ENCODE results near the gene CDKN1B. TPM values are rescaled to one million over a fixed set of nuclear protein-coding genes. Genes with fewer than 3 reads are reported as not detected.
A peak's percentile ranks its signal among the peaks of the same experiment; 100 is the strongest.

Gene CDKN1B
- total RNA-seq, 1 experiment from 2014 or later, result 27.7 TPM

DNA sequence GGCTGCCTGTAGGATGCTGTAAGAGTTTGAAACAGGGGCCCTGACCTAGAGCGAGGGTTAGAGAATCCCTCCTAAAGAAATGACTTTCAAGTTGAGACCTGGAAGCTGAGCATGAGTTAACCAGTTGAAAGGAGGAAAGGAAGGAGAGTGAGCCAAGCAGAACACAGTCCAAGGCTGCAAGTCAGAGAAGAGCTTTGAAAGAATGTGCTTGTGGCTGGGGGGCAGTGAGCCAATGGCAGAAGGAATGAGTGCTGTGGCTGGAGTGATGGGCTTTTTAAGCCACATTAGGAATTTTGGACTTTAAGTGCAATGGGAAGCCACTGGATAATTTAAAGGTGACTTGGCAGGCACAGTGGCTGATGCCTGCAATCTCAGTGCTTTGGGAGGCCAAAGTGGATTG lies 18.1 kb downstream of the CDKN1B start:
- Mint-ChIP-seq H3K27me3 (ENCODE audit: low read depth) (no peaks in the 10 kb centered on the region; the same call in 1 of the 2 replicates), H3K4me1 (peaks cover 21 to 22% of the 10 kb centered on the region in 2 experiments), H3K36me3 (ENCODE audit: insufficient read depth in 1 of 3, low read depth in 3 of 3) (no peaks in the 10 kb centered on the region), H3K27ac (peak overlapping the region in 1 of 3 experiments; percentile 40; a peak in 1 of 7 replicates), H3K4me3 (no peak overlapping the region), H3K9me3 (no peaks in the 10 kb centered on the region)
- Histone ChIP-seq H3K23ac (ENCODE audit: insufficient read length, low read depth, low read length) (no peak overlapping the region), H2BK12ac (ENCODE audit: insufficient read length, low read depth, low read length) (no peak overlapping the region), H2AFZ (ENCODE audit: low read length) (no peak overlapping the region), H4K5ac (ENCODE audit: insufficient read length, low read depth, low read length) (no peak overlapping the region), H3K27me3 (ENCODE audit: insufficient read depth, low read length) (no peaks in the 10 kb centered on the region), H3K4me1 (ENCODE audit: insufficient read depth, low read length) (no peaks in the 10 kb centered on the region), H2AK5ac (ENCODE audit: insufficient read length, low read length) (no peak overlapping the region), H3K14ac (ENCODE audit: insufficient read depth, low read length) (no peak overlapping the region), H3K79me1 (ENCODE audit: insufficient read depth, low read depth, low read length, poor library complexity, severe bottlenecking) (no peaks in the 10 kb centered on the region), H4K8ac (replicated peaks; ENCODE audit: insufficient read length, low read depth, low read length) (no peak overlapping the region), H3T11ph (ENCODE audit: low read length) (no peak overlapping the region), H2BK120ac (ENCODE audit: low read depth, low read length, poor library complexity, severe bottlenecking) (no peak overlapping the region), H2BK5ac (ENCODE audit: insufficient read length, low read length) (no peak overlapping the region), H3K9me3 (ENCODE audit: control insufficient read depth, low read depth, low read length) (no peaks in the 10 kb centered on the region), H3K23me2 (ENCODE audit: insufficient read length, low read depth, low read length, poor library complexity, severe bottlenecking) (no peaks in the 10 kb centered on the region), H4K20me1 (ENCODE audit: control insufficient read depth, insufficient read depth, insufficient read length) (no peaks in the 10 kb centered on the region), H3K56ac (ENCODE audit: insufficient read length, low read depth, low read length) (no peak overlapping the region), H3K27ac (ENCODE audit: insufficient read length, low read depth, low read length) (no peak overlapping the region), H3K4ac (ENCODE audit: low read depth, low read length) (no peak overlapping the region), H4K91ac (ENCODE audit: insufficient read length, low read depth, low read length) (no peak overlapping the region), H3K4me2 (ENCODE audit: insufficient read depth, insufficient read length, low read length) (no peak overlapping the region), H3K79me2 (ENCODE audit: insufficient read depth, low read length) (no peaks in the 10 kb centered on the region), H2BK15ac (ENCODE audit: low read depth, low read length) (no peak overlapping the region), H3K9ac (ENCODE audit: extremely low read depth, insufficient read length, low read length) (no peak overlapping the region), H2BK20ac (ENCODE audit: low read depth, low read length, poor library complexity, severe bottlenecking) (no peak overlapping the region), H3K18ac (ENCODE audit: insufficient read length, low read depth, low read length) (no peak overlapping the region)
- DNase-seq, result no peak
- TF ChIP-seq, protein P1, sequence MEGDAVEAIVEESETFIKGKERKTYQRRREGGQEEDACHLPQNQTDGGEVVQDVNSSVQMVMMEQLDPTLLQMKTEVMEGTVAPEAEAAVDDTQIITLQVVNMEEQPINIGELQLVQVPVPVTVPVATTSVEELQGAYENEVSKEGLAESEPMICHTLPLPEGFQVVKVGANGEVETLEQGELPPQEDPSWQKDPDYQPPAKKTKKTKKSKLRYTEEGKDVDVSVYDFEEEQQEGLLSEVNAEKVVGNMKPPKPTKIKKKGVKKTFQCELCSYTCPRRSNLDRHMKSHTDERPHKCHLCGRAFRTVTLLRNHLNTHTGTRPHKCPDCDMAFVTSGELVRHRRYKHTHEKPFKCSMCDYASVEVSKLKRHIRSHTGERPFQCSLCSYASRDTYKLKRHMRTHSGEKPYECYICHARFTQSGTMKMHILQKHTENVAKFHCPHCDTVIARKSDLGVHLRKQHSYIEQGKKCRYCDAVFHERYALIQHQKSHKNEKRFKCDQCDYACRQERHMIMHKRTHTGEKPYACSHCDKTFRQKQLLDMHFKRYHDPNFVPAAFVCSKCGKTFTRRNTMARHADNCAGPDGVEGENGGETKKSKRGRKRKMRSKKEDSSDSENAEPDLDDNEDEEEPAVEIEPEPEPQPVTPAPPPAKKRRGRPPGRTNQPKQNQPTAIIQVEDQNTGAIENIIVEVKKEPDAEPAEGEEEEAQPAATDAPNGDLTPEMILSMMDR (conservative IDR thresholded peaks at IDR 0.05), result no peak
- WGBS (ENCODE audit: extremely low coverage, insufficient read length, low lambda C conversion rate), result no CpG with 5 or more reads among the region's 1 CpG

Measured in H9 (cell line).